GM12864 (cell line): Measurements from ENCODE around the gene FLOT2.

ENCODE experiments used
- DNase-seq: peaks from one replicate; pipeline ENCODE4 v3.0.0-alpha.2; 2011; ENCODE audit warnings: low read depth
- H3K4me3 ChIP-seq: 2 replicates; pipeline ENCODE4 v1.5.1; 2011; ENCODE audit warnings: mild to moderate bottlenecking, low read depth, low read length, control low read depth
- TF ChIP-seq, protein P1 (sequence below): IDR thresholded peaks from 2 replicates; pipeline ENCODE4 v1.5.1; 2011; ENCODE audit warnings: low read depth, mild to moderate bottlenecking, moderate library complexity, low read length, control low read depth, inconsistent platforms; ENCODE audit errors: missing control alignments

FLOT2 gene

GRCh38 chr17:28885951-28886350 lies 11.6 kb downstream of the FLOT2 start:
- DNase-seq = no peak
- no peak overlapping the region for H3K4me3 ChIP-seq
- TF ChIP-seq, protein P1, sequence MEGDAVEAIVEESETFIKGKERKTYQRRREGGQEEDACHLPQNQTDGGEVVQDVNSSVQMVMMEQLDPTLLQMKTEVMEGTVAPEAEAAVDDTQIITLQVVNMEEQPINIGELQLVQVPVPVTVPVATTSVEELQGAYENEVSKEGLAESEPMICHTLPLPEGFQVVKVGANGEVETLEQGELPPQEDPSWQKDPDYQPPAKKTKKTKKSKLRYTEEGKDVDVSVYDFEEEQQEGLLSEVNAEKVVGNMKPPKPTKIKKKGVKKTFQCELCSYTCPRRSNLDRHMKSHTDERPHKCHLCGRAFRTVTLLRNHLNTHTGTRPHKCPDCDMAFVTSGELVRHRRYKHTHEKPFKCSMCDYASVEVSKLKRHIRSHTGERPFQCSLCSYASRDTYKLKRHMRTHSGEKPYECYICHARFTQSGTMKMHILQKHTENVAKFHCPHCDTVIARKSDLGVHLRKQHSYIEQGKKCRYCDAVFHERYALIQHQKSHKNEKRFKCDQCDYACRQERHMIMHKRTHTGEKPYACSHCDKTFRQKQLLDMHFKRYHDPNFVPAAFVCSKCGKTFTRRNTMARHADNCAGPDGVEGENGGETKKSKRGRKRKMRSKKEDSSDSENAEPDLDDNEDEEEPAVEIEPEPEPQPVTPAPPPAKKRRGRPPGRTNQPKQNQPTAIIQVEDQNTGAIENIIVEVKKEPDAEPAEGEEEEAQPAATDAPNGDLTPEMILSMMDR = no peak

GRCh38 chr17:28885363-28885762 lies 12.2 kb downstream of the FLOT2 start:
- no peak for DNase-seq
- no peak overlapping the region for H3K4me3 ChIP-seq
- TF ChIP-seq, protein P1 = no peak

- H3K4me3 ChIP-seq = no peak overlapping the region
- TF ChIP-seq, protein P1 = no peak
- DNase-seq = no peak
Measured at GRCh38 chr17:28883967-28884702, 13.4 kb downstream of the FLOT2 start.

GRCh38 chr17:28882154-28882895 lies 15.2 kb downstream of the FLOT2 start:
- TF ChIP-seq, protein P1 = no peak
- no peak for DNase-seq
- H3K4me3 ChIP-seq = no peak overlapping the region

DNA sequence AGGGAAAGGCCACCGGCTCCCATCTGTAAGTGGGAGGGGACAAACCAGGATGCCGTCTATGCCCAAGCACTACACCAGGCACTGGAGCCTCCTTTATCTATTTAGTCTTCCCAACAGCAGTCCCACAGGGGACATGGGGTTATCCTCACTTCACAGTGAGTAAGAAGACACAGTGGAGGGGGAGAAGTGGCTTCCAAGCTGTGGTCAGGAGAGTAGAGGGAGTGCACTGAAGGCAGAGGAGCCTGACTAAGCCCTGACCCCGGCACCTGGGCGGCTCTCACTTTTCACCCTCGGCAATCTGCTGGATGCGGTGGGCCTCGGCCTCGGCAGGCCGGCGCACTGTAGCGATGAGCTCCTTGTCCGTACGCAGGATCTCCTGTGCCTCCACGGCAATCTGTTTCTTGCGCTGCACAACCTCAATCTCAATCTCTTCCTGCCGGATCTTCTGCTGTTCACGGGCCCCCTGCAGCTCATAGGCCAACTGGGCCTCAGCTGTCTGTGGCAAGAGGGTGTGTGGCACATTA lies 15.9 kb downstream of the FLOT2 start:
- no peak for DNase-seq
- H3K4me3 ChIP-seq = no peak overlapping the region
- TF ChIP-seq, protein P1 = no peak

DNA sequence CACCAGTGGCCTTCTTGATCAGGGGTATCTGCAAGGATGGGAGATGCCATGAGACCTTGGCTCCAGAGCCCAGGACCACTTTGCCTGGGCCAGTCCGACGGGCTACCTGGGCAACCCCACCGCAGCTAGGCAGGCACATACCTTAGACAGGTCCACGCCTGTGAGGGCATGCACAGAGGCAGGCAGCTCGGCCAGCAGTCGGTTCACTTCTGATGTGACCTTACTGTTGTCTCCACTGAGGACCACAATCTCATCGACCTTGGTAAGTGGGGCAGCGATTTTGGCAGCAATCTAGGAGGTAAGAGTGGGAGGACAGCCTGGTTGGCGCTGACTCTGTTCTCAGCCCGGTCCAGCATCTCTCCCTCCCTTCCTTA lies 17.0 kb downstream of the FLOT2 start:
- no peak overlapping the region for H3K4me3 ChIP-seq
- no peak for DNase-seq
- TF ChIP-seq, protein P1 = no peak
